ENCODE data around the gene SIM1.

SIM1 gene

DNA sequence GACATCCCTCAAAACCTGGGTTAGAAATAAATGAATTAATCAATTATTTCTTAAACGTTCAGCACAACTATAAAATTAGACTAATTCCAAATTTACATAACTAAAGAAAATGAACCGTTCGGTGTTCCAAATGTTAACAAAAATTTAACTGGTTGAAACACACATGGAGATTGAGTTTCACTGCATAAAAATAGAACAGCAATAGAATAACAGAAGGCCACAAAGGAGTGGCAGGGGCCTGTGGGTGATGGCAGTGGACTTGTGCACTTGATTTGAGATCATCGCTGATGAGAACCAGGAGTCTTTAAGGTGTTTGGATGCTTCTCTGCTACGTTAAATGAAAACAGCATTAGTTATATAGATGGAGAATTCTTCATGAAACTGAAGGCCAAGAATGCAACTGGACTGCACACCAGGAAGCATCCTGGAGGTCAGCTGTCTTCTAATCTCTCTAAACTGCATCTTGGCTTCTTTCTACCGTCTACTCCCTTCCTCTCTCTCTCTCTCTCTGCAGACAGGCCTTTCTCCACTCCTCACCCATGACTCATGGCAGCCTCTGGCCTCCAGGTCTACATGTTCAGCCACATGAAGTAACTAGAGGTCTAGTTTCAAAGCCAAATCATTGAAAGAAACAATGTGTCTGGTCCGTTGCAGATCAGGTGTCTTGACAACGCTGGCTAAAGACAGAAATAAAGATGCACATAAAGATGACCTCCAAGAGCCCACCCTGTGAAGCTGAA, 111.3 kb downstream of the SIM1 start:
- no peak overlapping the region for H2AFZ ChIP-seq (ENCODE audit: low read length)
- no peaks in the 10 kb centered on the region for H3K36me3 ChIP-seq (ENCODE audit: insufficient read depth, low read length)
- H3K4me2 ChIP-seq (ENCODE audit: low read length): no peak overlapping the region
- H3K4me3 ChIP-seq (ENCODE audit: low read depth, low read length, poor library complexity, severe bottlenecking): no peak overlapping the region
- no peaks in the 10 kb centered on the region for H3K27me3 ChIP-seq (ENCODE audit: insufficient read depth, low read length)
- H3F3A ChIP-seq (ENCODE audit: insufficient read depth, low read length): no peaks in the 10 kb centered on the region
- no peaks in the 10 kb centered on the region for H3K9me3 ChIP-seq (ENCODE audit: low read length)
- H4K20me1 ChIP-seq (ENCODE audit: insufficient read depth, low read length): no peaks in the 10 kb centered on the region
- TF ChIP-seq, protein P1, sequence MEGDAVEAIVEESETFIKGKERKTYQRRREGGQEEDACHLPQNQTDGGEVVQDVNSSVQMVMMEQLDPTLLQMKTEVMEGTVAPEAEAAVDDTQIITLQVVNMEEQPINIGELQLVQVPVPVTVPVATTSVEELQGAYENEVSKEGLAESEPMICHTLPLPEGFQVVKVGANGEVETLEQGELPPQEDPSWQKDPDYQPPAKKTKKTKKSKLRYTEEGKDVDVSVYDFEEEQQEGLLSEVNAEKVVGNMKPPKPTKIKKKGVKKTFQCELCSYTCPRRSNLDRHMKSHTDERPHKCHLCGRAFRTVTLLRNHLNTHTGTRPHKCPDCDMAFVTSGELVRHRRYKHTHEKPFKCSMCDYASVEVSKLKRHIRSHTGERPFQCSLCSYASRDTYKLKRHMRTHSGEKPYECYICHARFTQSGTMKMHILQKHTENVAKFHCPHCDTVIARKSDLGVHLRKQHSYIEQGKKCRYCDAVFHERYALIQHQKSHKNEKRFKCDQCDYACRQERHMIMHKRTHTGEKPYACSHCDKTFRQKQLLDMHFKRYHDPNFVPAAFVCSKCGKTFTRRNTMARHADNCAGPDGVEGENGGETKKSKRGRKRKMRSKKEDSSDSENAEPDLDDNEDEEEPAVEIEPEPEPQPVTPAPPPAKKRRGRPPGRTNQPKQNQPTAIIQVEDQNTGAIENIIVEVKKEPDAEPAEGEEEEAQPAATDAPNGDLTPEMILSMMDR (IDR thresholded peaks at IDR 0.05; ENCODE audit: low read length): no peak
- TF ChIP-seq EZH2 (IDR thresholded peaks at IDR 0.05; ENCODE audit: borderline replicate concordance, low read length): no peak
- no peak overlapping the region for H3K9ac ChIP-seq (ENCODE audit: low read length)
- no peaks in the 10 kb centered on the region for H3K79me2 ChIP-seq (ENCODE audit: insufficient read depth, low read length)
- peaks cover 4% of the 10 kb centered on the region for H3K4me1 ChIP-seq (ENCODE audit: insufficient read depth, low read length, severe bottlenecking)
- H3K27ac ChIP-seq (ENCODE audit: low read depth, low read length, poor library complexity, severe bottlenecking): no peak overlapping the region
- H3K9me2 ChIP-seq (ENCODE audit: low read depth, low read length): no peaks in the 10 kb centered on the region

DNA sequence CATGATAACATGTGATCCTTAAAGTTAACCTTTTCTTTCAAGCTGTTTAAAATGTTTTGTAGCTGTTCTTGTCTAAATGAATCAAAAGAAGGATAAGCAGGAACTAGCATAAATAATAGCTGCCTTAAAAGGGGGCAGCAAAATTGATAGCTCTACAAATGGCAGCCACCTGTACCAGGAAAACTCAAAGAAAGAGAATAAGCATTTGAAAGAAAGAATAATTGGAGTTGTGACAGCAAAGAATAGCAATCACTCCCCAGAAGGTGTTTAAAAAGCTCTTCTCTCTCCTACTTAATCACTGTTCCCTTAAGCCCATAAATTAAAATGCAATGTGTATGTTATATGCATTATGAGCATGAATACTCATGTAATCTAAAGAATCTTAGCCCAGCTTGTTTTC, 114.6 kb downstream of the SIM1 start:
- Histone ChIP-seq H3K27me3 (ENCODE audit: insufficient read depth, low read length) (no peaks in the 10 kb centered on the region), H3K9ac (ENCODE audit: low read length) (no peak overlapping the region), H3K79me2 (ENCODE audit: insufficient read depth, low read length) (no peaks in the 10 kb centered on the region), H3K36me3 (ENCODE audit: insufficient read depth, low read length) (no peaks in the 10 kb centered on the region), H3K27ac (ENCODE audit: low read depth, low read length, poor library complexity, severe bottlenecking) (no peak overlapping the region), H3K4me1 (ENCODE audit: insufficient read depth, low read length, severe bottlenecking) (peaks cover 32% of the 10 kb centered on the region), H3K9me3 (ENCODE audit: low read length) (no peaks in the 10 kb centered on the region), H3F3A (ENCODE audit: insufficient read depth, low read length) (no peaks in the 10 kb centered on the region), H4K20me1 (ENCODE audit: insufficient read depth, low read length) (no peaks in the 10 kb centered on the region), H3K4me2 (ENCODE audit: low read length) (no peak overlapping the region), H3K4me3 (ENCODE audit: low read depth, low read length, poor library complexity, severe bottlenecking) (no peak overlapping the region), H2AFZ (ENCODE audit: low read length) (no peak overlapping the region), H3K9me2 (ENCODE audit: low read depth, low read length) (no peaks in the 10 kb centered on the region)
- TF ChIP-seq, protein P1 (IDR thresholded peaks at IDR 0.05; ENCODE audit: low read length): no peak
- TF ChIP-seq EZH2 (IDR thresholded peaks at IDR 0.05; ENCODE audit: borderline replicate concordance, low read length): no peak

DNA sequence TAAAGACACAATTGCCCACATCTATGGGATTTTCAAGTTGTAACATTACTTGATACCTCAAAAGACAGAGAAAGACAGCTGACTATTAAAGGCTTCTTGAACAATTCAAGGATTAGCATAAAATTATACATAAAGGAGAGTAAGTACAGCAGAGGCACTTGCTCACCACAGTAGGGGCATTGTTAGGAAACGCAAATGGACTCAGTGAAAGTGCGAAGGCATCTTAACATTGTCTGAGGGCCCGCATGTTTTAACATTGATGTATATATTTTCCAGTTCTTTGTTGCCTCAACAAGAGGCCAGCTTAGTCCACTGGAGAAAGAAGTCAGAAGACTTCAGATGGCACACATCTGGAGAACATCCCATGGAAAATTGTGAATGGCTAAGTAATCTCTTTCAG, 115.4 kb downstream of the SIM1 start:
- Histone ChIP-seq H3F3A (ENCODE audit: insufficient read depth, low read length) (no peaks in the 10 kb centered on the region), H3K4me2 (ENCODE audit: low read length) (no peak overlapping the region), H3K9ac (ENCODE audit: low read length) (no peak overlapping the region), H2AFZ (ENCODE audit: low read length) (no peak overlapping the region), H3K9me3 (ENCODE audit: low read length) (no peaks in the 10 kb centered on the region), H3K4me1 (ENCODE audit: insufficient read depth, low read length, severe bottlenecking) (peaks cover 32% of the 10 kb centered on the region), H3K79me2 (ENCODE audit: insufficient read depth, low read length) (no peaks in the 10 kb centered on the region), H4K20me1 (ENCODE audit: insufficient read depth, low read length) (no peaks in the 10 kb centered on the region), H3K36me3 (ENCODE audit: insufficient read depth, low read length) (no peaks in the 10 kb centered on the region), H3K27ac (ENCODE audit: low read depth, low read length, poor library complexity, severe bottlenecking) (no peak overlapping the region), H3K9me2 (ENCODE audit: low read depth, low read length) (no peaks in the 10 kb centered on the region), H3K4me3 (ENCODE audit: low read depth, low read length, poor library complexity, severe bottlenecking) (no peak overlapping the region), H3K27me3 (ENCODE audit: insufficient read depth, low read length) (no peaks in the 10 kb centered on the region)
- no peak for TF ChIP-seq EZH2 (IDR thresholded peaks at IDR 0.05; ENCODE audit: borderline replicate concordance, low read length)

Data from OCI-LY1 (cell line).